ENCODE measurements around the gene MYMK. TPM values are rescaled to one million over a fixed set of nuclear protein-coding genes. Genes with fewer than 3 reads are reported as not detected.
"Not testable (repeated sequence)": the region's sequence is repeated elsewhere in the genome, so short reads cannot be mapped to it uniquely, and the experiment has no call there.

The MYMK gene
- total RNA-seq, 2 donors from 2014 or later, result not detected

GRCh38 chr9:133568186-133568585, 43.4 kb upstream of the MYMK start:
- Histone ChIP-seq H3K36me3 (replicated peaks in 1 of 2; ENCODE audit: insufficient read depth in 1 of 2, low read depth in 2 of 2) (no peaks in the 10 kb centered on the region), H3K27me3 (no peaks in the 10 kb centered on the region), H3K9me3 (no peaks in the 10 kb centered on the region), H3K4me3 (no peak overlapping the region), H3K4me1 (peaks cover 4% of the 10 kb centered on the region), H3K27ac (no peak overlapping the region)
- WGBS, 2 donors, result 74 to 83% methylated on average over 11 to 24 of the region's 33 CpGs
- ATAC-seq (no peak), DNase-seq (no peak)
- TF ChIP-seq POLR2A (IDR thresholded peaks at IDR 0.05) (no peak), CTCF (IDR thresholded peaks at IDR 0.05) (no peak)
- intact Hi-C loops (cut with DNase I), result no loop called here

GRCh38 chr9:133566817-133567216, 42.1 kb upstream of the MYMK start:
- no peak for ATAC-seq
- H3K27ac ChIP-seq, result no peak overlapping the region
- H3K4me1 ChIP-seq, result peaks cover 7% of the 10 kb centered on the region
- no peaks in the 10 kb centered on the region for H3K36me3 ChIP-seq (replicated peaks in 1 of 2; ENCODE audit: insufficient read depth in 1 of 2, low read depth in 2 of 2)
- TF ChIP-seq POLR2A (IDR thresholded peaks at IDR 0.05), result no peak
- no peak for TF ChIP-seq CTCF (IDR thresholded peaks at IDR 0.05)
- intact Hi-C loops (cut with DNase I), result no loop called here
- no peaks in the 10 kb centered on the region for H3K9me3 ChIP-seq
- H3K27me3 ChIP-seq, result no peaks in the 10 kb centered on the region
- no peak overlapping the region for H3K4me3 ChIP-seq
- DNase-seq, result no peak
- 81 to 82% methylated on average over 4 to 17 of the region's 17 CpGs for WGBS, 2 donors

- Histone ChIP-seq H3K27me3 (no peaks in the 10 kb centered on the region), H3K36me3 (replicated peaks in 1 of 2; ENCODE audit: insufficient read depth in 1 of 2, low read depth in 2 of 2) (no peaks in the 10 kb centered on the region), H3K4me1 (peaks cover 7% of the 10 kb centered on the region), H3K9me3 (no peaks in the 10 kb centered on the region), H3K4me3 (no peak overlapping the region), H3K27ac (no peak overlapping the region)
- TF ChIP-seq POLR2A (IDR thresholded peaks at IDR 0.05) (no peak), CTCF (IDR thresholded peaks at IDR 0.05) (no peak)
- 60 to 86% methylated on average over 1 to 14 of the region's 14 CpGs for WGBS, 2 donors
- ATAC-seq, result no peak
- DNase-seq, result no peak
- intact Hi-C loops (cut with DNase I), result no loop called here
Measured at GRCh38 chr9:133566382-133566781, 41.6 kb upstream of the MYMK start.

- Histone ChIP-seq H3K9me3 (no peaks in the 10 kb centered on the region), H3K27ac (no peak overlapping the region), H3K4me3 (no peak overlapping the region), H3K36me3 (replicated peaks in 1 of 2; ENCODE audit: insufficient read depth in 1 of 2, low read depth in 2 of 2) (no peaks in the 10 kb centered on the region), H3K4me1 (peaks cover 15% of the 10 kb centered on the region), H3K27me3 (no peaks in the 10 kb centered on the region)
- intact Hi-C loops (cut with DNase I), result no loop called here
- no peak for ATAC-seq
- DNase-seq, result no peak
- TF ChIP-seq POLR2A (IDR thresholded peaks at IDR 0.05) (no peak), CTCF (IDR thresholded peaks at IDR 0.05) (no peak)
- WGBS, 2 donors, result 55 to 76% methylated on average over 11 of the region's 11 CpGs
Measured at GRCh38 chr9:133564451-133565116, 39.8 kb upstream of the MYMK start.

GRCh38 chr9:133563814-133564213, 39.1 kb upstream of the MYMK start:
- H3K27ac ChIP-seq; ATAC-seq; intact Hi-C loops (cut with DNase I); DNase-seq; H3K9me3 ChIP-seq; H3K27me3 ChIP-seq; H3K4me3 ChIP-seq; H3K36me3 ChIP-seq (replicated peaks in 1 of 2; ENCODE audit: insufficient read depth in 1 of 2, low read depth in 2 of 2): not testable (repeated sequence)
- peaks cover 15% of the 10 kb centered on the region for H3K4me1 ChIP-seq
- peak in 1 of 7 experiments; percentile 10 for TF ChIP-seq CTCF (IDR thresholded peaks at IDR 0.05)
